GM23338 (cell line): Measurements from ENCODE around the gene PLEKHB1.

Source experiments
- ETS1 ChIP-seq: IDR thresholded peaks from 2 replicates; pipeline ENCODE4 v1.6.1; 2016; ENCODE audit warnings: antibody characterized with exemption
- EZH2 ChIP-seq: fragments of 200-600 bp; sonication (generic); IDR thresholded peaks from one replicate; pipeline ENCODE4 v1.8.0; 2017; ENCODE audit warnings: antibody characterized with exemption, mild to moderate bottlenecking, low read depth; ENCODE audit not compliant: unreplicated experiment
- EZH2phosphoT487 ChIP-seq: fragments of 200-600 bp; sonication (generic); IDR thresholded peaks from one replicate; pipeline ENCODE4 v1.8.1; 2018; ENCODE audit warnings: antibody characterized with exemption; ENCODE audit not compliant: unreplicated experiment
- JUNB ChIP-seq: IDR thresholded peaks from one replicate; pipeline ENCODE4 v1.6.1; 2016; ENCODE audit warnings: antibody characterized with exemption; ENCODE audit not compliant: unreplicated experiment
- NANOG ChIP-seq: IDR thresholded peaks from 2 replicates; pipeline ENCODE4 v1.6.1; 2016; ENCODE audit warnings: antibody characterized with exemption, borderline replicate concordance
- POLR2AphosphoS5 ChIP-seq: IDR thresholded peaks from 2 replicates; pipeline ENCODE4 v1.6.1; 2016; ENCODE audit warnings: antibody characterized with exemption, low read depth
- REST ChIP-seq: IDR thresholded peaks from one replicate; pipeline ENCODE4 v1.6.1; 2018; ENCODE audit warnings: antibody characterized with exemption; ENCODE audit not compliant: unreplicated experiment
- TF ChIP-seq, protein P1 (sequence below), 2 experiments: fragments of 200-600 bp in 1 of 2; sonication (generic) in 1 of 2; conservative IDR thresholded peaks; 2 replicates each; pipeline versions ENCODE4 v1.5.1 to v1.6.1; 2016 to 2017; ENCODE audit warnings: antibody characterized with exemption in 2 of 2, low read depth in 2 of 2, mild to moderate bottlenecking in 2 of 2, moderate library complexity in 1 of 2
- TF ChIP-seq, protein P2 (sequence below): fragments of 250-450 bp; sonication (Bioruptor Pico); IDR thresholded peaks from 2 replicates; pipeline ENCODE4 v1.5.0; 2020; ENCODE audit warnings: mild to moderate bottlenecking, moderate library complexity

DNA sequence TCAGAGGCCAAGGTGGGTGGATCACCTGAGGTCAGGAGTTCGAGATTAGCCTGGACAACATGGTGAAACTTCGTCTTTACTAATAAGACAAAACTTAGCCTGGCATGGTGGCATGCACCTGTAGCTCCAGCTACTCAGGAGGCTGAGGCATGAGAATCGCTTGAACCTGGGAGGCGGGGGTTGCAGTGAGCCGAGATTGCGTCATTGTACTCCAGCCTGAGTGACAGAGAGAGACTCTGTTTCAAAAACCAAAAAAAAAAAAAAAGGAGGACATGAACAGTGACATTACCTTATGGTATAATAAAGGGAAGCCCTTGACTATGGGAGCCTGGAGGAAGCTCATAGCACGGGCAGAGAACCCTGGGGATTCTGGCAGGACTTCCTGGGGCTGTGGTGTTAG lies 16.5 kb upstream of the PLEKHB1 start:
- TF ChIP-seq EZH2: no peak
- TF ChIP-seq, protein P1, sequence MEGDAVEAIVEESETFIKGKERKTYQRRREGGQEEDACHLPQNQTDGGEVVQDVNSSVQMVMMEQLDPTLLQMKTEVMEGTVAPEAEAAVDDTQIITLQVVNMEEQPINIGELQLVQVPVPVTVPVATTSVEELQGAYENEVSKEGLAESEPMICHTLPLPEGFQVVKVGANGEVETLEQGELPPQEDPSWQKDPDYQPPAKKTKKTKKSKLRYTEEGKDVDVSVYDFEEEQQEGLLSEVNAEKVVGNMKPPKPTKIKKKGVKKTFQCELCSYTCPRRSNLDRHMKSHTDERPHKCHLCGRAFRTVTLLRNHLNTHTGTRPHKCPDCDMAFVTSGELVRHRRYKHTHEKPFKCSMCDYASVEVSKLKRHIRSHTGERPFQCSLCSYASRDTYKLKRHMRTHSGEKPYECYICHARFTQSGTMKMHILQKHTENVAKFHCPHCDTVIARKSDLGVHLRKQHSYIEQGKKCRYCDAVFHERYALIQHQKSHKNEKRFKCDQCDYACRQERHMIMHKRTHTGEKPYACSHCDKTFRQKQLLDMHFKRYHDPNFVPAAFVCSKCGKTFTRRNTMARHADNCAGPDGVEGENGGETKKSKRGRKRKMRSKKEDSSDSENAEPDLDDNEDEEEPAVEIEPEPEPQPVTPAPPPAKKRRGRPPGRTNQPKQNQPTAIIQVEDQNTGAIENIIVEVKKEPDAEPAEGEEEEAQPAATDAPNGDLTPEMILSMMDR (conservative IDR thresholded peaks at IDR 0.05; ENCODE audit: low read depth in 2 of 2): no peak
- TF ChIP-seq POLR2AphosphoS5: no peak
- TF ChIP-seq, protein P2, sequence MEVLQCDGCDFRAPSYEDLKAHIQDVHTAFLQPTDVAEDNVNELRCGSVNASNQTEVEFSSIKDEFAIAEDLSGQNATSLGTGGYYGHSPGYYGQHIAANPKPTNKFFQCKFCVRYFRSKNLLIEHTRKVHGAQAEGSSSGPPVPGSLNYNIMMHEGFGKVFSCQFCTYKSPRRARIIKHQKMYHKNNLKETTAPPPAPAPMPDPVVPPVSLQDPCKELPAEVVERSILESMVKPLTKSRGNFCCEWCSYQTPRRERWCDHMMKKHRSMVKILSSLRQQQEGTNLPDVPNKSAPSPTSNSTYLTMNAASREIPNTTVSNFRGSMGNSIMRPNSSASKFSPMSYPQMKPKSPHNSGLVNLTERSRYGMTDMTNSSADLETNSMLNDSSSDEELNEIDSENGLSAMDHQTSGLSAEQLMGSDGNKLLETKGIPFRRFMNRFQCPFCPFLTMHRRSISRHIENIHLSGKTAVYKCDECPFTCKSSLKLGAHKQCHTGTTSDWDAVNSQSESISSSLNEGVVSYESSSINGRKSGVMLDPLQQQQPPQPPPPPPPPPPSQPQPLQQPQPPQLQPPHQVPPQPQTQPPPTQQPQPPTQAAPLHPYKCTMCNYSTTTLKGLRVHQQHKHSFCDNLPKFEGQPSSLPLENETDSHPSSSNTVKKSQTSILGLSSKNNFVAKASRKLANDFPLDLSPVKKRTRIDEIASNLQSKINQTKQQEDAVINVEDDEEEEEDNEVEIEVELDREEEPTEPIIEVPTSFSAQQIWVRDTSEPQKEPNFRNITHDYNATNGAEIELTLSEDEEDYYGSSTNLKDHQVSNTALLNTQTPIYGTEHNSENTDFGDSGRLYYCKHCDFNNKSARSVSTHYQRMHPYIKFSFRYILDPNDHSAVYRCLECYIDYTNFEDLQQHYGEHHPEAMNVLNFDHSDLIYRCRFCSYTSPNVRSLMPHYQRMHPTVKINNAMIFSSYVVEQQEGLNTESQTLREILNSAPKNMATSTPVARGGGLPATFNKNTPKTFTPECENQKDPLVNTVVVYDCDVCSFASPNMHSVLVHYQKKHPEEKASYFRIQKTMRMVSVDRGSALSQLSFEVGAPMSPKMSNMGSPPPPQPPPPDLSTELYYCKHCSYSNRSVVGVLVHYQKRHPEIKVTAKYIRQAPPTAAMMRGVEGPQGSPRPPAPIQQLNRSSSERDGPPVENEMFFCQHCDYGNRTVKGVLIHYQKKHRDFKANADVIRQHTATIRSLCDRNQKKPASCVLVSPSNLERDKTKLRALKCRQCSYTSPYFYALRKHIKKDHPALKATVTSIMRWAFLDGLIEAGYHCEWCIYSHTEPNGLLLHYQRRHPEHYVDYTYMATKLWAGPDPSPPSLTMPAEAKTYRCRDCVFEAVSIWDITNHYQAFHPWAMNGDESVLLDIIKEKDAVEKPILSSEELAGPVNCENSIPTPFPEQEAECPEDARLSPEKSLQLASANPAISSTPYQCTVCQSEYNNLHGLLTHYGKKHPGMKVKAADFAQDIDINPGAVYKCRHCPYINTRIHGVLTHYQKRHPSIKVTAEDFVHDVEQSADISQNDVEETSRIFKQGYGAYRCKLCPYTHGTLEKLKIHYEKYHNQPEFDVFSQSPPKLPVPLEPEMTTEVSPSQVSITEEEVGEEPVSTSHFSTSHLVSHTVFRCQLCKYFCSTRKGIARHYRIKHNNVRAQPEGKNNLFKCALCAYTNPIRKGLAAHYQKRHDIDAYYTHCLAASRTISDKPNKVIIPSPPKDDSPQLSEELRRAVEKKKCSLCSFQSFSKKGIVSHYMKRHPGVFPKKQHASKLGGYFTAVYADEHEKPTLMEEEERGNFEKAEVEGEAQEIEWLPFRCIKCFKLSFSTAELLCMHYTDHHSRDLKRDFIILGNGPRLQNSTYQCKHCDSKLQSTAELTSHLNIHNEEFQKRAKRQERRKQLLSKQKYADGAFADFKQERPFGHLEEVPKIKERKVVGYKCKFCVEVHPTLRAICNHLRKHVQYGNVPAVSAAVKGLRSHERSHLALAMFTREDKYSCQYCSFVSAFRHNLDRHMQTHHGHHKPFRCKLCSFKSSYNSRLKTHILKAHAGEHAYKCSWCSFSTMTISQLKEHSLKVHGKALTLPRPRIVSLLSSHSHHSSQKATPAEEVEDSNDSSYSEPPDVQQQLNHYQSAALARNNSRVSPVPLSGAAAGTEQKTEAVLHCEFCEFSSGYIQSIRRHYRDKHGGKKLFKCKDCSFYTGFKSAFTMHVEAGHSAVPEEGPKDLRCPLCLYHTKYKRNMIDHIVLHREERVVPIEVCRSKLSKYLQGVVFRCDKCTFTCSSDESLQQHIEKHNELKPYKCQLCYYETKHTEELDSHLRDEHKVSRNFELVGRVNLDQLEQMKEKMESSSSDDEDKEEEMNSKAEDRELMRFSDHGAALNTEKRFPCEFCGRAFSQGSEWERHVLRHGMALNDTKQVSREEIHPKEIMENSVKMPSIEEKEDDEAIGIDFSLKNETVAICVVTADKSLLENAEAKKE (CRISPR knock-in tag): no peak
- no peak for TF ChIP-seq REST
- TF ChIP-seq EZH2phosphoT487: no peak
- TF ChIP-seq NANOG: no peak
- TF ChIP-seq ETS1: no peak
- TF ChIP-seq JUNB: no peak
